Gastrocnemius medialis (tissue), 4 donors: ENCODE results near the gene SLITRK5. TPM values are rescaled to one million over a fixed set of nuclear protein-coding genes. Genes with fewer than 3 reads are reported as not detected.

Source experiments
- ATAC-seq, 2 donors: fragments of 150-250 bp; one replicate each; pipeline ENCODE4 v1.9.1; 2016
- DNase-seq, 2 donors: peaks; one replicate each; pipeline ENCODE4 v3.0.0-alpha.2; 2019
- H3K27ac ChIP-seq, 4 donors: fragments of 200-600 bp; sonication (generic); 1 replicate in 1 of 4; 2 replicates in 3 of 4; pipeline ENCODE4 v1.5.1; 2016 to 2018; ENCODE audit warnings: mild to moderate bottlenecking in 2 of 4, moderate library complexity in 1 of 4
- H3K27me3 ChIP-seq, 3 donors: fragments of 200-600 bp; sonication (generic) in 2 of 3; 1 replicate in 1 of 3; 2 replicates in 2 of 3; pipeline versions ENCODE4 v1.5.1 to v1.6.0; 2016 to 2019; ENCODE audit warnings: mild to moderate bottlenecking in 1 of 3, moderate library complexity in 1 of 3
- H3K36me3 ChIP-seq, 2 donors: fragments of 200-600 bp; sonication (generic) in 1 of 2; one replicate each; pipeline ENCODE4 v1.5.1; 2017 to 2018
- H3K4me1 ChIP-seq, 2 donors: fragments of 200-600 bp; sonication (generic) in 1 of 2; one replicate each; pipeline ENCODE4 v1.5.1; 2016 to 2017; ENCODE audit warnings: mild to moderate bottlenecking in 2 of 2
- H3K4me3 ChIP-seq, 4 donors: fragments of 200-600 bp; sonication (generic) in 3 of 4; 1 replicate in 1 of 4; 2 replicates in 3 of 4; pipeline ENCODE4 v1.5.1; 2016 to 2019; ENCODE audit warnings: mild to moderate bottlenecking in 2 of 4
- H3K9me3 ChIP-seq, 3 donors: fragments of 200-600 bp; sonication (generic) in 2 of 3; 1 replicate in 1 of 3; 2 replicates in 2 of 3; pipeline ENCODE4 v1.5.1; 2016 to 2019
- POLR2A ChIP-seq, 2 donors: fragments of 450-650 bp; IDR thresholded peaks; one replicate each; pipeline ENCODE4 v1.6.1; 2017; ENCODE audit warnings: antibody characterized with exemption in 2 of 2, mild to moderate bottlenecking in 2 of 2, moderate library complexity in 2 of 2
- in situ Hi-C, 4 donors: fragments of 200-750 bp; cut with MboI; loops; one replicate each; pipeline versions ENCODE4 v1.15.0 to v1.8.0; 2017; ENCODE audit warnings: low sequenced_read_pairs in 4 of 4
- intact Hi-C: fragments of 100-400 bp; cut with DNase I; formaldehyde crosslinking; loops from one replicate; pipeline ENCODE4 v1.15.1; 2023; ENCODE audit warnings: low total_unique reads
- total RNA-seq, 4 donors: library from RNA; depleted of rRNA; stranded (reverse); fragments of >200 nt; gene quantifications; one replicate each; pipeline versions ENCODE4 v1.1.0 to v1.2.3, GENCODE V29; 2016
- TF ChIP-seq, protein P1 (sequence below), 5 experiments: fragments of 450-650 bp in 3 of 5; fragments of 200-600 bp in 2 of 5; sonication (generic) in 2 of 5; IDR thresholded peaks in 4 of 5; conservative IDR thresholded peaks in 1 of 5; 1 replicate in 4 of 5; 2 replicates in 1 of 5; pipeline ENCODE4 v1.5.1; 2016 to 2019; ENCODE audit warnings: antibody characterized with exemption in 5 of 5, mild to moderate bottlenecking in 3 of 5, moderate library complexity in 3 of 5

The SLITRK5 gene
- total RNA-seq, 4 donors from 2014 or later: under 0.01 TPM; not detected in 2

DNA sequence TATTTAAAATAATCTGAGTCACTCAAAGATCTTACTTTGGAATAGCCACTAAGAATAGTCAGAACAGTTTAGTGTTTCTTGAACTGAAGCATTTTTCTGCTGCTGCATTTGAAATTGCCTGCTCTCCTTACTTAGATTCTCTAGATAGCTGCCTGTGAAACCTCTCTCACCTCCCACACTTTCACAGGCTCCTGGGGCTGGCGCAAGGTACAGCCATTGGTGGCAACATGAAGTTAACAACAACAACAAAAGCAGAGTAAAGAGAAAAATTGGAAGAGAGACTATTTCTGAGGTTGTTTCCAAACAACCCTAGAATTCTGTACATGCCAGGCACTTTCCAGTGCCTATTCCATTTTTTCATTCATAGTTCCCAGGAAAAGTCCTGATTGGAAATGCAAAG lies 25.3 kb downstream of the SLITRK5 start:
- Histone ChIP-seq H3K36me3 (no peaks in the 10 kb centered on the region), H3K4me1 (no peaks in the 10 kb centered on the region), H3K27me3 (no peaks in the 10 kb centered on the region), H3K27ac (no peak overlapping the region), H3K9me3 (no peaks in the 10 kb centered on the region), H3K4me3 (no peak overlapping the region)
- TF ChIP-seq POLR2A (IDR thresholded peaks at IDR 0.05): no peak
- TF ChIP-seq, protein P1, sequence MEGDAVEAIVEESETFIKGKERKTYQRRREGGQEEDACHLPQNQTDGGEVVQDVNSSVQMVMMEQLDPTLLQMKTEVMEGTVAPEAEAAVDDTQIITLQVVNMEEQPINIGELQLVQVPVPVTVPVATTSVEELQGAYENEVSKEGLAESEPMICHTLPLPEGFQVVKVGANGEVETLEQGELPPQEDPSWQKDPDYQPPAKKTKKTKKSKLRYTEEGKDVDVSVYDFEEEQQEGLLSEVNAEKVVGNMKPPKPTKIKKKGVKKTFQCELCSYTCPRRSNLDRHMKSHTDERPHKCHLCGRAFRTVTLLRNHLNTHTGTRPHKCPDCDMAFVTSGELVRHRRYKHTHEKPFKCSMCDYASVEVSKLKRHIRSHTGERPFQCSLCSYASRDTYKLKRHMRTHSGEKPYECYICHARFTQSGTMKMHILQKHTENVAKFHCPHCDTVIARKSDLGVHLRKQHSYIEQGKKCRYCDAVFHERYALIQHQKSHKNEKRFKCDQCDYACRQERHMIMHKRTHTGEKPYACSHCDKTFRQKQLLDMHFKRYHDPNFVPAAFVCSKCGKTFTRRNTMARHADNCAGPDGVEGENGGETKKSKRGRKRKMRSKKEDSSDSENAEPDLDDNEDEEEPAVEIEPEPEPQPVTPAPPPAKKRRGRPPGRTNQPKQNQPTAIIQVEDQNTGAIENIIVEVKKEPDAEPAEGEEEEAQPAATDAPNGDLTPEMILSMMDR (IDR thresholded peaks at IDR 0.05 in 4 of 5, conservative IDR thresholded peaks at IDR 0.05 in 1 of 5): no peak
- intact Hi-C loops: no loop called here
- in situ Hi-C loops: no loop called here
- ATAC-seq (no peak), DNase-seq (no peak)

DNA sequence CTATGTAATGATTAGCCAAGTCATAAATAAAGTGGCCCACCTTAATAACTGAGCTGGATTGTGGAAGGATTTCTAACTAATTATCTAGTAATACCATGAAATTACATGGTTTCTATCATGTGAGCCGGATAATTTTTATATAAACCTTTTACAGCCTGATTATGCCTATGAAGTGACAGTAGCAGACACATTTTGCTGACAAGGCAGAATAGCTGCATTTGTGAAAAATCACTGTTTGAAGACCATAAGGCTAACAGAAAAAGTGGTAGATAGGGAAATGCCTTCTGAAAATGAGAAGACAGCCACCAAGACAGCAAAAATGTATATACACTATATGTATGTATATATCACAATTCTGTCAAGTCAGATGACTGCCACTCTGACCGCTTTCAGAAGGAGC lies 27.1 kb downstream of the SLITRK5 start:
- ATAC-seq (no peak), DNase-seq (no peak)
- Histone ChIP-seq H3K36me3 (no peaks in the 10 kb centered on the region), H3K27me3 (no peaks in the 10 kb centered on the region), H3K27ac (no peak overlapping the region), H3K4me1 (no peaks in the 10 kb centered on the region), H3K9me3 (no peaks in the 10 kb centered on the region), H3K4me3 (no peak overlapping the region)
- in situ Hi-C loops: no loop called here
- TF ChIP-seq POLR2A (IDR thresholded peaks at IDR 0.05): no peak
- TF ChIP-seq, protein P1 (IDR thresholded peaks at IDR 0.05 in 4 of 5, conservative IDR thresholded peaks at IDR 0.05 in 1 of 5): no peak
- intact Hi-C loops: no loop called here

DNA sequence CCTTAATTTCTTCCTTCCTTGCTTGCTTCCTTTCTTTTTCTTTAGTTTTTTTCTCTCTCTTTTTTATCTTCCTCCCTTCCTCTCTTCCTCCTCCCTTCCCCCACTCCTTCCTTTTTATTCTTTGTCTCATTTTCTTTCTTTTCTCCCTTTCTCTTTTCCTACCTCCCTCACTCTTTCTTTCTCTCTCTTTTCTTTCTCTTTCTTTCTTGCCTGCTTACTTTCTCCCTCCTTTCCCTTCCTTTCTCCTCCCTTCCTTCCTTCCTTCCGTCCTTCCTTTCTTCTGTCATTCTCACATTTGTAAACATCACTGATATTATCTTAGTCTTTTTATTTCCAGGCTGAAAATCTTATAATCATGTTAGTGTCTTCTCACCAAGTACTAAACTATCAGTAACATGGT lies 38.8 kb downstream of the SLITRK5 start:
- TF ChIP-seq, protein P1 (IDR thresholded peaks at IDR 0.05 in 4 of 5, conservative IDR thresholded peaks at IDR 0.05 in 1 of 5): no peak
- TF ChIP-seq POLR2A (IDR thresholded peaks at IDR 0.05): no peak

DNA sequence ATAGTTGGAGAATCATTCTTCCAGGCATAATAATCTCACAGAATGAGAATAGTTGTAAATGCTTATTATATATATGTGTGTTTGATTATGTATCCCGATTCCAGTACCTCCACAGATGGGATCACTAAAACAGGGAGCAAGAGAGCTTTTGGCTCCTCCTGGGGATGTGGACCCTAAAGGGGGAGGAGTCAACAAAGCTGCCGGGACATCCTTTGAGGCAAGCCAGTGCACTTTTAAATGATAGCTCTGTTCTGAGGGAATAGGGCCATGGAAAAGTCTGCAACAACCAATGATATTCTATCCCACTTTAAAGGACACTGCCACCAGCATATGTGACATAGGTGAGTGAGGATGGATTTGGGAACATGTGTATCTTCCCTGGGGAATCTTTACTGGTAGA lies 40.8 kb downstream of the SLITRK5 start:
- DNase-seq (no peak), ATAC-seq (no peak)
- in situ Hi-C loops (no loop called here), intact Hi-C loops (no loop called here)
- Histone ChIP-seq H3K4me1 (no peaks in the 10 kb centered on the region), H3K27me3 (no peaks in the 10 kb centered on the region), H3K4me3 (no peak overlapping the region), H3K36me3 (no peaks in the 10 kb centered on the region), H3K27ac (no peak overlapping the region), H3K9me3 (no peaks in the 10 kb centered on the region)
- TF ChIP-seq, protein P1 (IDR thresholded peaks at IDR 0.05 in 4 of 5, conservative IDR thresholded peaks at IDR 0.05 in 1 of 5): no peak
- TF ChIP-seq POLR2A (IDR thresholded peaks at IDR 0.05): no peak

More for the DNA sequence above, 38.8 kb downstream of the SLITRK5 start:
- Histone ChIP-seq H3K27ac (no peak overlapping the region), H3K36me3 (no peaks in the 10 kb centered on the region), H3K4me3 (no peak overlapping the region), H3K9me3 (no peaks in the 10 kb centered on the region), H3K4me1 (no peaks in the 10 kb centered on the region), H3K27me3 (no peaks in the 10 kb centered on the region)
- ATAC-seq (no peak), DNase-seq (no peak)
- in situ Hi-C loops (no loop called here), intact Hi-C loops (no loop called here)
